A673 (cell line): ENCODE results near the gene OPN1MW3. TPM values are rescaled to one million over a fixed set of nuclear protein-coding genes. Genes with fewer than 3 reads are reported as not detected.

ENCODE experiments used
- BruUV-seq: library from RNA; stranded (reverse); fragments of 400-500 nt; replicated peaks from 2 replicates; lab custom pipeline; 2021; lab: Mats Ljungman, UMichigan
- CTCF ChIA-PET: fragments of 300-600 bp; sonication (Branson Sonifier 250); formaldehyde crosslinking; loops from one replicate; lab custom pipeline; 2022; ENCODE audit warnings: antibody characterized with exemption; lab: Charles Lee
- POLR2A ChIA-PET: fragments of 300-600 bp; sonication (Branson Sonifier 250); formaldehyde crosslinking; loops from one replicate; lab custom pipeline; 2022; ENCODE audit warnings: antibody characterized with exemption; ENCODE audit not compliant: low non-redundant PET; lab: Charles Lee
- DNase-seq: peaks from one replicate; pipeline ENCODE4 v3.0.0-alpha.2; 2015; ENCODE audit warnings: low spot score
- H3K27ac ChIP-seq: fragments of 200-600 bp; sonication (generic); 2 replicates; pipeline ENCODE4 v1.5.1; 2016; ENCODE audit warnings: mixed run types, low read depth, mild to moderate bottlenecking, mixed read lengths, antibody characterized with exemption, low read length; ENCODE audit not compliant: poor library complexity, severe bottlenecking
- H3K27me3 ChIP-seq: fragments of 200-600 bp; sonication (generic); replicated peaks from 2 replicates; pipeline ENCODE4 v1.6.1; 2017; ENCODE audit warnings: mixed run types, low read depth, mild to moderate bottlenecking, mixed read lengths, antibody characterized with exemption, low read length; ENCODE audit not compliant: insufficient read depth, poor library complexity
- H3K36me3 ChIP-seq: fragments of 200-600 bp; sonication (generic); 2 replicates; pipeline ENCODE4 v1.6.1; 2016; ENCODE audit warnings: mixed run types, mild to moderate bottlenecking, mixed read lengths, antibody characterized with exemption, low read length; ENCODE audit not compliant: insufficient read depth, poor library complexity, severe bottlenecking
- H3K4me1 ChIP-seq: fragments of 200-600 bp; sonication (generic); 2 replicates; pipeline ENCODE4 v1.6.1; 2017; ENCODE audit warnings: mixed run types, mild to moderate bottlenecking, mixed read lengths, antibody characterized with exemption, low read length; ENCODE audit not compliant: insufficient read depth, poor library complexity, severe bottlenecking
- H3K4me3 ChIP-seq: fragments of 200-600 bp; sonication (generic); 2 replicates; pipeline ENCODE4 v1.5.1; 2016; ENCODE audit warnings: low read depth, mixed run types, mild to moderate bottlenecking, mixed read lengths, low read length; ENCODE audit not compliant: poor library complexity, severe bottlenecking
- H3K9me3 ChIP-seq: fragments of 200-600 bp; sonication (generic); 2 replicates; pipeline ENCODE4 v1.6.1; 2016; ENCODE audit warnings: mixed run types, low read depth, mild to moderate bottlenecking, mixed read lengths, antibody characterized with exemption, low read length; ENCODE audit not compliant: poor library complexity, severe bottlenecking
- EZH2 ChIP-seq: fragments of 200-600 bp; sonication (generic); IDR thresholded peaks from 2 replicates; pipeline ENCODE4 v1.6.1; 2017; ENCODE audit warnings: borderline replicate concordance, low read depth, mild to moderate bottlenecking, mixed read lengths, antibody characterized with exemption, low read length; ENCODE audit not compliant: poor library complexity, severe bottlenecking
- intact Hi-C: fragments of 100-400 bp; cut with micrococcal nuclease; formaldehyde crosslinking; loops from one replicate; pipeline ENCODE4 v1.10.0; 2022; ENCODE audit not compliant: unreplicated experiment
- total RNA-seq: library from RNA; stranded (reverse); gene quantifications from 2 replicates; pipeline ENCODE4 v1.2.3, GENCODE V29; 2021
- TF ChIP-seq, protein P1 (sequence below): fragments of 300-800, 200-600 bp; sonication (generic); conservative IDR thresholded peaks from 2 replicates; pipeline ENCODE4 v1.5.1; 2017; ENCODE audit warnings: low read depth, mild to moderate bottlenecking, antibody characterized with exemption, low read length, moderate library complexity, mixed read lengths

The OPN1MW3 gene
- total RNA-seq, 1 experiment from 2014 or later, result not detected

DNA sequence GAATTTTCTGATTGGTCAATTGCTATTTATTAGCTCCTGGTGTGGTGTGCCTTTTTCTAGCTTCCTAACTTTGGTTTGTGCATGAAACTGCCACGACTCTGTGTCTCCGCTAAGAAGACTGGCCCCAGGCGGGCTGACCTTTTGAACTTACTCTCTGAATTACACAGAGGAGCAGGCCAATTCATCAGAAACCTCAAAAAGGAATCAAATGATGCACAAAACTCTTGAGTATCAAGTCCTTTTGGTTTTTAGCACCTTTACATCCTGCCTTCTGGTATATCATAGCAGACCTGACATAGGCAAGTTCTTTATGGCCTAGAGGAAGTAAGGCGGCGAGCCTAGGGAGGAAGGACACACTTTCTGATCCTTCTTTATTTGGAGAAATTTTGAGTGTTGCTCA is 55.8 kb downstream of the OPN1MW3 start:
- Histone ChIP-seq H3K27ac (no peak overlapping the region), H3K4me1 (no peaks in the 10 kb centered on the region), H3K36me3 (no peaks in the 10 kb centered on the region), H3K9me3 (no peaks in the 10 kb centered on the region), H3K27me3 (no peaks in the 10 kb centered on the region), H3K4me3 (no peak overlapping the region)
- POLR2A ChIA-PET, result no interaction called here
- intact Hi-C loops, result no loop called here
- no TSS peak for BruUV-seq
- DNase-seq, result no peak
- CTCF ChIA-PET, result no interaction called here
- no peak for TF ChIP-seq EZH2
- TF ChIP-seq, protein P1, sequence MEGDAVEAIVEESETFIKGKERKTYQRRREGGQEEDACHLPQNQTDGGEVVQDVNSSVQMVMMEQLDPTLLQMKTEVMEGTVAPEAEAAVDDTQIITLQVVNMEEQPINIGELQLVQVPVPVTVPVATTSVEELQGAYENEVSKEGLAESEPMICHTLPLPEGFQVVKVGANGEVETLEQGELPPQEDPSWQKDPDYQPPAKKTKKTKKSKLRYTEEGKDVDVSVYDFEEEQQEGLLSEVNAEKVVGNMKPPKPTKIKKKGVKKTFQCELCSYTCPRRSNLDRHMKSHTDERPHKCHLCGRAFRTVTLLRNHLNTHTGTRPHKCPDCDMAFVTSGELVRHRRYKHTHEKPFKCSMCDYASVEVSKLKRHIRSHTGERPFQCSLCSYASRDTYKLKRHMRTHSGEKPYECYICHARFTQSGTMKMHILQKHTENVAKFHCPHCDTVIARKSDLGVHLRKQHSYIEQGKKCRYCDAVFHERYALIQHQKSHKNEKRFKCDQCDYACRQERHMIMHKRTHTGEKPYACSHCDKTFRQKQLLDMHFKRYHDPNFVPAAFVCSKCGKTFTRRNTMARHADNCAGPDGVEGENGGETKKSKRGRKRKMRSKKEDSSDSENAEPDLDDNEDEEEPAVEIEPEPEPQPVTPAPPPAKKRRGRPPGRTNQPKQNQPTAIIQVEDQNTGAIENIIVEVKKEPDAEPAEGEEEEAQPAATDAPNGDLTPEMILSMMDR, result no peak

DNA sequence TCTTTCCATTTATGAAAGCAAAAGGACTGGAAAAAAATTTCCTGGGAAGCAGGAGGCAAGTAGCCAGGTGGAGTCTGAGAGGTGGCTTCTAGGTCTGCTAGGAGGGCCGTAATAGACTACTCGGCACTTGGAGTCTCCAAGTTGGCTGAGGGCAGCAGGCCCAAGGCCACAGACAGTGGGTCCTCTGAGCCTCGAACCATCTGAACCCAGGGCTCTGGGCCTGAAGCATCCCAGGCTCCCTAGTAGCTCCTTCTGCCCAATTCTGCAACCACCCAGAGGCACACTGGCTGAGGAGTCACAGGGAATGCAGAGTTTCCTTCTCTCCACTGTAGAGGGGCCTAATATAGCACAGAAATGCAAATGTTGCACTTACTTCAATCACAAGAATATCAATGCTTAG is 58.0 kb downstream of the OPN1MW3 start:
- intact Hi-C loops, result no loop called here
- no peaks in the 10 kb centered on the region for H3K9me3 ChIP-seq
- ChIA-PET POLR2A (no interaction called here), CTCF (interaction anchor here (1.3 kb wide), 1 partner anchor 8 kb away, joined by 3 read pairs; no protein-coding TSS in a partner anchor)
- BruUV-seq, result no TSS peak
- DNase-seq, result no peak
- H3K27ac ChIP-seq, result no peak overlapping the region
- H3K27me3 ChIP-seq, result no peaks in the 10 kb centered on the region
- H3K36me3 ChIP-seq, result no peaks in the 10 kb centered on the region
- H3K4me3 ChIP-seq, result no peak overlapping the region
- H3K4me1 ChIP-seq, result no peaks in the 10 kb centered on the region
- no peak for TF ChIP-seq EZH2
- TF ChIP-seq, protein P1, result no peak

DNA sequence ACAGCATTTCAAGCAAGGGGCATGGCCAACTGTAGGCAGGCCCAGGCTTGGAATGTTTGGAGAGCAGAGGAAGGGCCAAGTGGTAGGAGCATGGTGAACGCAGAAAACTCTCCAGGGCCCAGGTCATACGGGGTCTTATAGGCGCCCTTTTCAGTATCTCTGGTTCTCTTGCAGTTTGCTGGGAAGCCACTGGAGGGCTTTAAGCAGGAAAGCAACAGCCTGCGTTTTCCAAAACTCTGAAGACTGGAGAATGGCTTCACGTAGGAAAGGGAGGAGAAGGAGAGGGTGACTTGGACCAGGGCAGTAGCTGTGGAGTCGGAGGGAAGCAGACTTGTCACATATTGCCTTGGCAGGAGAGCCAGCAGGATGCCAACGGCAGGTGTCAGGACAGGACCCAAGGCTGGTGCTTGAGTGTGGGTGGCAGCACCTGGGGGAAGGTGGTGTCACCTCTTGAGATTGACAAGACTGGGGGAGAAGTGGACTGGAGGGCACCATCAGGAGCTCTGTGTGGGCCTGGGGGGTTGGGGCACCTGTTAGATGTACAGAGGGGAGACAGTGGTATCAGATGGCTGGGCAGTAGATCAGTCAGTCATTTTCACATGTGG is 60.1 kb downstream of the OPN1MW3 start:
- DNase-seq, result peak; percentile 42
- BruUV-seq, result no TSS peak
- CTCF ChIA-PET, result no interaction called here

More for the DNA sequence above, 60.1 kb downstream of the OPN1MW3 start:
- Histone ChIP-seq H3K27ac (no peak overlapping the region), H3K4me1 (no peaks in the 10 kb centered on the region), H3K9me3 (no peaks in the 10 kb centered on the region), H3K4me3 (no peak overlapping the region), H3K36me3 (no peaks in the 10 kb centered on the region), H3K27me3 (peaks cover under 1% of the 10 kb centered on the region)
- intact Hi-C loops, result no loop called here
- POLR2A ChIA-PET, result no interaction called here
- TF ChIP-seq EZH2, result no peak
- TF ChIP-seq, protein P1, result peak; percentile 61
